MM.1S (cell line): ENCODE data around the gene SDK1.

Experiments
- DNase-seq: peaks from one replicate; pipeline ENCODE4 v3.0.0-alpha.2; 2015
- H2AFZ ChIP-seq: fragments of 300-600 bp; sonication (generic); 2 replicates; pipeline ENCODE4 v1.6.0; 2016; ENCODE audit warnings: antibody characterized with exemption, low read length
- H3F3A ChIP-seq: fragments of 300-600 bp; sonication (generic); 2 replicates; pipeline ENCODE4 v1.6.1; 2016; ENCODE audit warnings: mild to moderate bottlenecking, antibody characterized with exemption, low read length, moderate library complexity, mixed read lengths; ENCODE audit not compliant: insufficient read depth
- H3K27ac ChIP-seq: fragments of 300-600 bp; sonication (generic); 2 replicates; pipeline ENCODE4 v1.5.1; 2016; ENCODE audit warnings: mild to moderate bottlenecking, low read length
- H3K27me3 ChIP-seq: fragments of 300-600 bp; sonication (generic); replicated peaks from 2 replicates; pipeline ENCODE4 v1.6.0; 2016; ENCODE audit warnings: low read length; ENCODE audit not compliant: insufficient read depth
- H3K36me3 ChIP-seq: fragments of 300-600 bp; sonication (generic); replicated peaks from 2 replicates; pipeline ENCODE4 v1.6.1; 2016; ENCODE audit warnings: mild to moderate bottlenecking, low read length, mixed read lengths; ENCODE audit not compliant: insufficient read depth
- H3K4me1 ChIP-seq: fragments of 300-600 bp; sonication (generic); 2 replicates; pipeline ENCODE4 v1.6.1; 2016; ENCODE audit warnings: low read length, mixed read lengths
- H3K4me2 ChIP-seq: fragments of 300-600 bp; sonication (generic); 2 replicates; pipeline ENCODE4 v1.6.0; 2016; ENCODE audit warnings: low read depth, low read length
- H3K4me3 ChIP-seq: fragments of 300-600 bp; sonication (generic); 2 replicates; pipeline ENCODE4 v1.5.1; 2016; ENCODE audit warnings: low read length, mixed read lengths
- H3K79me2 ChIP-seq: fragments of 300-600 bp; sonication (generic); 2 replicates; pipeline ENCODE4 v1.6.1; 2016; ENCODE audit warnings: mixed run types, low read length, mixed read lengths
- H3K9ac ChIP-seq: fragments of 300-600 bp; sonication (generic); 2 replicates; pipeline ENCODE4 v1.6.1; 2016; ENCODE audit warnings: low read length, mixed read lengths
- H3K9me2 ChIP-seq: fragments of 300-600 bp; sonication (generic); replicated peaks from 2 replicates; pipeline ENCODE4 v1.6.1; 2016; ENCODE audit warnings: mild to moderate bottlenecking, low read length, mixed read lengths; ENCODE audit not compliant: insufficient read depth
- H3K9me3 ChIP-seq: fragments of 300-600 bp; sonication (generic); replicated peaks from 2 replicates; pipeline ENCODE4 v1.6.1; 2016; ENCODE audit warnings: mild to moderate bottlenecking, low read length, mixed read lengths; ENCODE audit not compliant: insufficient read depth
- H4K20me1 ChIP-seq: fragments of 300-600 bp; sonication (generic); 2 replicates; pipeline ENCODE4 v1.6.1; 2016; ENCODE audit warnings: mild to moderate bottlenecking, low read length, moderate library complexity, mixed read lengths; ENCODE audit not compliant: insufficient read depth
- EZH2 ChIP-seq: fragments of 300-600 bp; sonication (generic); optimal IDR thresholded peaks from 2 replicates; pipeline ENCODE3; 2017; ENCODE audit warnings: low read depth, mild to moderate bottlenecking, antibody characterized with exemption, low read length, mixed read lengths
- EZH2phosphoT487 ChIP-seq: fragments of 300-600 bp; sonication (generic); IDR thresholded peaks from 2 replicates; pipeline ENCODE4 v1.6.1; 2018; ENCODE audit warnings: antibody characterized with exemption, low read length
- TF ChIP-seq, protein P1 (sequence below): fragments of 300-600 bp; sonication (generic); IDR thresholded peaks from 2 replicates; pipeline ENCODE4 v1.5.1; 2016; ENCODE audit warnings: antibody characterized with exemption, low read length, mixed read lengths

SDK1 gene

DNA sequence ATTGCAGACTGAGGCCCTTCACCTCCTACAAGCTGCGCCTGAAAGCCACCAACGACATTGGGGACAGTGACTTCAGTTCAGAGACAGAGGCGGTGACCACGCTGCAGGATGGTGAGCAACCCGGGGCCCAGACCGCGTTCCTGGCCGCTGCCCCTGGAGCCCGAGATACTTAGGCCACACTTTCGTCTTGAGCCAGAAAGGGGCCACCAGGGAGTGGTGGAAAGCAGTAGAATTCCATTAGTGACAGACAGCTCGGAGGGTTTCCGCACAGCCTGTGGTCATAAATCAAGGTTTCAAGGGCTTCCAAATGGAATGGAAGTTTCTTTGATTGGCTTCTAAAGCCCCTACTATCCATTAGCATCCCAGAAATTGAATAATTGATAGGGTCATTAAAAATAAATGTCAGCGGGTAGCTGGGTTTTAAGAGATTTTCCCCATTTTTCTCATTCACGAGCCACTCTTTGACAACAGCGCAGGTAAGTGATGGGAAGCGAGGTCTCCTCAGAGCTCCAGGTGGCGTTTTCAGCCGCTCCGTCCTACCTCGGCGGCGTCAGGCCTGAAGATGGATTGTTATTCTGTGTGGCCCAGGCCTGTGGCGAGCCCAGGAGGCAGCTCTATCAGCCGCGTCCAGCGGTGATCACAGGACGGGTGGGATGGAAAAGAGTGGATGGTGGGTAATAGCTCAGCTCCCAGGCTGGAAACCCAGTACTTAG is 857.5 kb downstream of the SDK1 start:
- Histone ChIP-seq H3K4me2 (no peak overlapping the region), H3K9me2 (no peaks in the 10 kb centered on the region)
- no peak for DNase-seq

DNA sequence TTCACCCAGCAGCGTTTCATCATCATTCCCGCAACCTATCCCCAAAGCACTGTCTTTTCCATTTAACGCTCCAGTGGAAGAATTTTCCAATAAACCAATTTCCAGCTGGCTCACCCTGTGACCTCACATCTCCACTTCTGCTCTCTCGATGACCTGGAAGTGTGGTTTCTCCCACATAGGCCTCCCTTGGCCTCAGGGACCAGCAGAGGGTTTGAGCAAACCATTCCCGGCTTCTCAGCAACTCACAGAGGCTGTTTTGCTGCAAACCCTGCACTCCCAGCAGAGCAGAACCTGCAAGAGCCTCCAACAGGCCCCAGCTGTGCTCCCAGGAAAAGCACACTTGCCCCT is 858.1 kb downstream of the SDK1 start:
- Histone ChIP-seq H3K4me2 (no peak overlapping the region), H3K27me3 (no peaks in the 10 kb centered on the region), H3K4me3 (no peak overlapping the region), H3F3A (no peaks in the 10 kb centered on the region), H3K9ac (no peak overlapping the region), H3K27ac (no peak overlapping the region), H3K9me3 (no peaks in the 10 kb centered on the region), H3K9me2 (no peaks in the 10 kb centered on the region), H3K4me1 (no peaks in the 10 kb centered on the region), H4K20me1 (no peaks in the 10 kb centered on the region), H3K36me3 (no peaks in the 10 kb centered on the region), H2AFZ (no peak overlapping the region), H3K79me2 (no peaks in the 10 kb centered on the region)
- DNase-seq: no peak
- no peak for TF ChIP-seq EZH2
- TF ChIP-seq, protein P1, sequence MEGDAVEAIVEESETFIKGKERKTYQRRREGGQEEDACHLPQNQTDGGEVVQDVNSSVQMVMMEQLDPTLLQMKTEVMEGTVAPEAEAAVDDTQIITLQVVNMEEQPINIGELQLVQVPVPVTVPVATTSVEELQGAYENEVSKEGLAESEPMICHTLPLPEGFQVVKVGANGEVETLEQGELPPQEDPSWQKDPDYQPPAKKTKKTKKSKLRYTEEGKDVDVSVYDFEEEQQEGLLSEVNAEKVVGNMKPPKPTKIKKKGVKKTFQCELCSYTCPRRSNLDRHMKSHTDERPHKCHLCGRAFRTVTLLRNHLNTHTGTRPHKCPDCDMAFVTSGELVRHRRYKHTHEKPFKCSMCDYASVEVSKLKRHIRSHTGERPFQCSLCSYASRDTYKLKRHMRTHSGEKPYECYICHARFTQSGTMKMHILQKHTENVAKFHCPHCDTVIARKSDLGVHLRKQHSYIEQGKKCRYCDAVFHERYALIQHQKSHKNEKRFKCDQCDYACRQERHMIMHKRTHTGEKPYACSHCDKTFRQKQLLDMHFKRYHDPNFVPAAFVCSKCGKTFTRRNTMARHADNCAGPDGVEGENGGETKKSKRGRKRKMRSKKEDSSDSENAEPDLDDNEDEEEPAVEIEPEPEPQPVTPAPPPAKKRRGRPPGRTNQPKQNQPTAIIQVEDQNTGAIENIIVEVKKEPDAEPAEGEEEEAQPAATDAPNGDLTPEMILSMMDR: no peak
- no peak for TF ChIP-seq EZH2phosphoT487

More for the DNA sequence above, 857.5 kb downstream of the SDK1 start:
- no peaks in the 10 kb centered on the region for H3K27me3 ChIP-seq
- no peak overlapping the region for H3K9ac ChIP-seq
- H3K4me1 ChIP-seq: no peaks in the 10 kb centered on the region
- no peaks in the 10 kb centered on the region for H3K79me2 ChIP-seq
- no peak overlapping the region for H2AFZ ChIP-seq
- H3K9me3 ChIP-seq: no peaks in the 10 kb centered on the region
- no peaks in the 10 kb centered on the region for H3K36me3 ChIP-seq
- no peaks in the 10 kb centered on the region for H4K20me1 ChIP-seq
- no peak overlapping the region for H3K4me3 ChIP-seq
- H3K27ac ChIP-seq: no peak overlapping the region
- TF ChIP-seq EZH2: no peak
- TF ChIP-seq, protein P1: no peak
- no peak for TF ChIP-seq EZH2phosphoT487
- H3F3A ChIP-seq: no peaks in the 10 kb centered on the region

DNA sequence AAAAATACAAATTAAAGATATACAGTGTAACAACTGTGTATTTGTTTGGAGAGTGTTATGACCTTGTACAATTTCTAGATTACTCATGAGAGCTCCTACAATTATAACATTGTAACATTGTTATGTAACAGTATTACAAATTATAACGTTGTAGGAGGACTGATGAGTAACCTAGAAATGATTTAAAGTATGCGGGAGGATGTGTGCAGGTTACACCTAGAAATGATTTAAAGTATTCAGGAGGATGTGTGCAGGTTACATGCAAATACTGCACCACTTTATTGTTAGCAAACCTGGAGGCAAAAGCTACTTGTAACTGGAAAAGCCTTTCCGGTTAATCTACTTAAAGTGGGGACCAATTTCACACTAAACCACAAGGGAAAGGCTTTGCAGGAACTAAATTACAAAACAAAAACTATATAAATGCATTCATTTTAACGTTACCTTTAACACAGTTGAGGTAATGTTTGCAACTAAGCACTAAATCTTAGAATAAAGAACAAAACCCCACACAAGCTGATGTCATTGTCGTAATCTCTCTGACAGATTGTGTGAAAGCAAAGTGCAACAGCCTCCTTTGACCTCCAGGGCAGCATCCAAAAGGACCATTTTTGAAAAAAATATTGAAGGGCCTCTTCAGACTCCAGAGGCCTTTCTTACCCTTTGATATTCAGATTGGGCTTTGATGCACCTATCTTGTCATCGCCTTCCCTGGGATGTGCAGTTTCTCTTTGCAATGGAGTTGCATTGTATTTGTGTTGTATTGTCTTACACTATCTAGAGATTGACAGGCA is 858.9 kb downstream of the SDK1 start:
- H3K4me1 ChIP-seq: no peaks in the 10 kb centered on the region
- no peaks in the 10 kb centered on the region for H3K27me3 ChIP-seq
- H2AFZ ChIP-seq: no peak overlapping the region
- H3K4me2 ChIP-seq: no peak overlapping the region
- H3F3A ChIP-seq: no peaks in the 10 kb centered on the region
- H4K20me1 ChIP-seq: no peaks in the 10 kb centered on the region
- H3K9me2 ChIP-seq: no peaks in the 10 kb centered on the region
- TF ChIP-seq, protein P1: no peak
- TF ChIP-seq EZH2 (no peak), EZH2phosphoT487 (no peak)
- no peak for DNase-seq
- no peak overlapping the region for H3K9ac ChIP-seq
- no peaks in the 10 kb centered on the region for H3K9me3 ChIP-seq
- no peaks in the 10 kb centered on the region for H3K36me3 ChIP-seq
- no peak overlapping the region for H3K4me3 ChIP-seq
- no peak overlapping the region for H3K27ac ChIP-seq
- no peaks in the 10 kb centered on the region for H3K79me2 ChIP-seq
